H1 (cell line): ENCODE data around the gene TMEM129. TPM values are rescaled to one million over a fixed set of nuclear protein-coding genes. Genes with fewer than 3 reads are reported as not detected.

Source experiments
- polyA plus RNA-seq, 7 experiments: library from polyadenylated mRNA; depleted of rRNA in 3 of 7; stranded (reverse) in 5 of 7; unstranded in 2 of 7; fragments of >200 nt in 5 of 7; fragments of 200-250 nt in 2 of 7; gene quantifications; 1 replicate in 5 of 7; 2 replicates in 1 of 7; 4 replicates in 1 of 7; pipeline versions ENCODE4 v1.2.1 to v1.2.3, GENCODE V29; 2011 to 2013; ENCODE audit warnings: missing spikeins in 2 of 7, mixed read lengths in 2 of 7
- total RNA-seq: library from RNA; stranded (reverse); fragmentation: NEBNext Ultra II Directional; extraction: Animal tissue kit (Norgen Biotek cat#: 25700); gene quantifications from 2 replicates; pipeline ENCODE4 v1.2.1, GENCODE V29; 2021
- TF ChIP-seq, protein P1 (sequence below): IDR thresholded peaks from 2 replicates; pipeline ENCODE4 v1.6.1; 2011; ENCODE audit warnings: low read length, improper control_type of control experiment

Gene TMEM129
- total and polyA plus RNA-seq, 2 of the 8 experiments (the other 6 are each of a cell fraction or from before 2014, with no cell fraction given): 31.5 to 58.7 TPM

DNA sequence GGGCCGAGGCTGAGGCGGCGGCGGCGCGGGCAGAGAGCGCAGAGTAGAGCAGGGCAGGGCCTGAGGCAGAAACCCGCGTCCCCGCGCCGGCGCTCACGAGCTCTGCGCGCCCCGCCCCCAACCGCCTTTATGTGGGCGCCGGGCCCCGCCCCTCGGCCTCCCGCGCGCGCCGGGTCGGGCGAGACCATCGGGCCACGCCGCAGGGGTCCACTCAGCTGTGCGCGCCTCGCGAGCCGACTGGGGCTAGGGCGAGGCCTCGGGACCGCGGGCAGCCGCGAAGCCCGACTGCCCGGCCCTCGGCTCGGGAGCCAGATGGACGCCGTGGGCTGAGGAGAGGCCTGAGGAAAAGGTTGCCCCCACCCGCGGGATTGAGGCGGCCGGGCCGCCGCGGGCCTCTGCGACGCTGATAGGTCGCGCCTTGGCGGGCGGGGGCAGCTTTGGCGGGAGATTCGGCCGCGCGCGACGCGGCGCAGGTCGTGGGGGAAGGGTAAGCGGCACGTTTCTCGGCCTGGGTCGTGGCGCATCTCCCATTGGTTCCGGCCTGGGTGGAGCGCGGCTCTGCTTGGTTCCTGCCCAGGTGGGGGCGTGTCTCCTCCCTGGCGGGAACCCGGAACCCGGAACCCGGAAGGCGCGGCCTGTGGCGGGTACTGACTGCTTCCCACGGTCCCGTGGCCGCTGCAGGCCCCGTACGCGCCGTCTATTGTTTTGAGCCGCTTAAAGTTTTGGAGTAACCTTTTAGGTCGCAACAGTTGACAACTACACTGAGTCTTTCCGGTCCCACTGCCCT, 8.7 kb downstream of the TMEM129 start, which contains the start of gene SLBP (continued):
- TF ChIP-seq, protein P1, sequence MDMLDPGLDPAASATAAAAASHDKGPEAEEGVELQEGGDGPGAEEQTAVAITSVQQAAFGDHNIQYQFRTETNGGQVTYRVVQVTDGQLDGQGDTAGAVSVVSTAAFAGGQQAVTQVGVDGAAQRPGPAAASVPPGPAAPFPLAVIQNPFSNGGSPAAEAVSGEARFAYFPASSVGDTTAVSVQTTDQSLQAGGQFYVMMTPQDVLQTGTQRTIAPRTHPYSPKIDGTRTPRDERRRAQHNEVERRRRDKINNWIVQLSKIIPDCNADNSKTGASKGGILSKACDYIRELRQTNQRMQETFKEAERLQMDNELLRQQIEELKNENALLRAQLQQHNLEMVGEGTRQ: no peak
